OCI-LY3 (cell line): ENCODE data around the gene HYCC1.

Experiments
- EZH2phosphoT487 ChIP-seq: fragments of 200-600 bp; shearing (Covaris generic); IDR thresholded peaks from 2 replicates; pipeline ENCODE4 v1.6.1; 2018; ENCODE audit warnings: antibody characterized with exemption, mixed run types, low read depth
- TF ChIP-seq, protein P1 (sequence below): fragments of 200-600, 300-600 bp; sonication (generic); IDR thresholded peaks from 2 replicates; pipeline ENCODE4 v1.5.1; 2014; ENCODE audit warnings: antibody characterized with exemption, low read length, low read depth

DNA sequence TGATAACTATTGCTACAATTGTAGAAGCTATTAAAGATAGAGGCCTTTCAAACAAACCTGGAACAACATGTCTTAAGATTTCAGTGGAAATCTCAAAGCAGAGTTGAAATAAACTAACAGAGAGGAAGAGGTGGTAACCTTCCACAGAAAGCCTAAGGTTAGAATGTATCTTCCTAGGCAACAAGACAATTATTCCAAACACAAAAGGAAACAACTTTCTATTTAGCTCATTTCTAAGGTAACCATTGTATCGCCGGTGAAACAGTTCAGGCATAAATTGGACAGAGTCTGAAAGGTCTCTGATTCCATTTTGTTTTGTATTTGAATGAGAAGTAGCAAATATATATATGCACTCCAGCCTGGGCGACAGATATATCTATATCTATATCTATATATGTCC, 30.7 kb upstream of the HYCC1 start:
- TF ChIP-seq, protein P1, sequence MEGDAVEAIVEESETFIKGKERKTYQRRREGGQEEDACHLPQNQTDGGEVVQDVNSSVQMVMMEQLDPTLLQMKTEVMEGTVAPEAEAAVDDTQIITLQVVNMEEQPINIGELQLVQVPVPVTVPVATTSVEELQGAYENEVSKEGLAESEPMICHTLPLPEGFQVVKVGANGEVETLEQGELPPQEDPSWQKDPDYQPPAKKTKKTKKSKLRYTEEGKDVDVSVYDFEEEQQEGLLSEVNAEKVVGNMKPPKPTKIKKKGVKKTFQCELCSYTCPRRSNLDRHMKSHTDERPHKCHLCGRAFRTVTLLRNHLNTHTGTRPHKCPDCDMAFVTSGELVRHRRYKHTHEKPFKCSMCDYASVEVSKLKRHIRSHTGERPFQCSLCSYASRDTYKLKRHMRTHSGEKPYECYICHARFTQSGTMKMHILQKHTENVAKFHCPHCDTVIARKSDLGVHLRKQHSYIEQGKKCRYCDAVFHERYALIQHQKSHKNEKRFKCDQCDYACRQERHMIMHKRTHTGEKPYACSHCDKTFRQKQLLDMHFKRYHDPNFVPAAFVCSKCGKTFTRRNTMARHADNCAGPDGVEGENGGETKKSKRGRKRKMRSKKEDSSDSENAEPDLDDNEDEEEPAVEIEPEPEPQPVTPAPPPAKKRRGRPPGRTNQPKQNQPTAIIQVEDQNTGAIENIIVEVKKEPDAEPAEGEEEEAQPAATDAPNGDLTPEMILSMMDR, result no peak
- no peak for TF ChIP-seq EZH2phosphoT487
